Measurements from ENCODE around the gene LIPN.
"Not testable (repeated sequence)": the region's sequence is repeated elsewhere in the genome, so short reads cannot be mapped to it uniquely, and the experiment has no call there.

Gene LIPN

GRCh38 chr10:88731296-88731695, 28.5 kb upstream of the LIPN start:
- no peak overlapping the region for H3K4me3 ChIP-seq (replicated peaks; ENCODE audit: low read depth, low read length)
- TF ChIP-seq CTCF (IDR thresholded peaks at IDR 0.05; ENCODE audit: low read length, missing control alignments), result no peak
- no peak for DNase-seq (ENCODE audit: low read depth)

- TF ChIP-seq CTCF (IDR thresholded peaks at IDR 0.05; ENCODE audit: low read length, missing control alignments), result no peak
- no peak overlapping the region for H3K4me3 ChIP-seq (replicated peaks; ENCODE audit: low read depth, low read length)
- no peak for DNase-seq (ENCODE audit: low read depth)
Measured at GRCh38 chr10:88733215-88733614, 26.6 kb upstream of the LIPN start.

- H3K4me3 ChIP-seq (replicated peaks; ENCODE audit: low read depth, low read length), result no peak overlapping the region
- peak; percentile 10 for DNase-seq (ENCODE audit: low read depth)
- TF ChIP-seq CTCF (IDR thresholded peaks at IDR 0.05; ENCODE audit: low read length, missing control alignments), result no peak
Measured at GRCh38 chr10:88735661-88736060, 24.2 kb upstream of the LIPN start.

- H3K4me3 ChIP-seq (replicated peaks; ENCODE audit: low read depth, low read length); DNase-seq (ENCODE audit: low read depth): not testable (repeated sequence)
Measured at GRCh38 chr10:88741921-88742320, 17.9 kb upstream of the LIPN start.

- H3K4me3 ChIP-seq (replicated peaks; ENCODE audit: low read depth, low read length), result no peak overlapping the region
- no peak for TF ChIP-seq CTCF (IDR thresholded peaks at IDR 0.05; ENCODE audit: low read length, missing control alignments)
- no peak for DNase-seq (ENCODE audit: low read depth)
Measured at GRCh38 chr10:88742448-88742847, 17.4 kb upstream of the LIPN start.

- H3K4me3 ChIP-seq (replicated peaks; ENCODE audit: low read depth, low read length), result no peak overlapping the region
- no peak for DNase-seq (ENCODE audit: low read depth)
Measured at GRCh38 chr10:88744002-88744401, 15.8 kb upstream of the LIPN start.

GRCh38 chr10:88745633-88746032, 14.2 kb upstream of the LIPN start:
- TF ChIP-seq CTCF (IDR thresholded peaks at IDR 0.05; ENCODE audit: low read length, missing control alignments), result no peak
- no peak for DNase-seq (ENCODE audit: low read depth)
- H3K4me3 ChIP-seq (replicated peaks; ENCODE audit: low read depth, low read length), result no peak overlapping the region

More at GRCh38 chr10:88744002-88744401, 15.8 kb upstream of the LIPN start:
- TF ChIP-seq CTCF (IDR thresholded peaks at IDR 0.05; ENCODE audit: low read length, missing control alignments), result no peak

- DNase-seq (ENCODE audit: low read depth), result peak; percentile 31
- TF ChIP-seq CTCF (IDR thresholded peaks at IDR 0.05; ENCODE audit: low read length, missing control alignments), result no peak
- no peak overlapping the region for H3K4me3 ChIP-seq (replicated peaks; ENCODE audit: low read depth, low read length)
Measured at GRCh38 chr10:88754287-88754686, 5.5 kb upstream of the LIPN start.

All from fibroblast of pulmonary artery (primary cell).